Measurements from ENCODE around the gene COMMD3. TPM values are rescaled to one million over a fixed set of nuclear protein-coding genes. Genes with fewer than 3 reads are reported as not detected.
A peak's percentile ranks its signal among the peaks of the same experiment; 100 is the strongest.

Gene COMMD3
- total RNA-seq = 10 to 100 TPM; 17.2 to 28.2 (median 23.8) TPM

- WGBS, 2 donors = 1 to 3% methylated on average over 25 to 59 of the region's 63 CpGs
- TF ChIP-seq CTCF (IDR thresholded peaks at IDR 0.05) (peak in 1 of 5 experiments; percentile 19), POLR2A (IDR thresholded peaks at IDR 0.05) (peak; percentile 85 to 95), EP300 (IDR thresholded peaks at IDR 0.05) (peak in 1 of 2 donors; percentile 96)
- Histone ChIP-seq H3K27ac (peak within 1 kb of the TSS; percentile 94 to 97 (median 96)), H3K4me3 (peak within 1 kb of the TSS; percentile 64 to 90 (median 84)), H3K9me3 (no peaks in the 10 kb centered on the region), H3K36me3 (no peaks in the 10 kb centered on the region), H3K4me1 (peaks cover 0 to 40% (median 11%) of the 10 kb centered on the region in 4 donors), H3K27me3 (no peaks in the 10 kb centered on the region)
- peak; percentile 81 to 85 for DNase-seq (ENCODE audit: low spot score in 2 of 2)
Observed at GRCh38 chr10:22316286-22317075, at the start of gene COMMD3. TSS of gene COMMD3 (plus strand) at chr10:22316388. CDS start at chr10:22316418, 30 bp downstream.

- H3K4me1 ChIP-seq = no peaks in the 10 kb centered on the region
- H3K27me3 ChIP-seq = no peaks in the 10 kb centered on the region
- no peaks in the 10 kb centered on the region for H3K36me3 ChIP-seq
- no peak overlapping the region for H3K27ac ChIP-seq
- no peak for DNase-seq (ENCODE audit: low spot score in 2 of 2)
- 83 to 85% methylated on average over 2 of the region's 2 CpGs for WGBS, 2 donors
- no peaks in the 10 kb centered on the region for H3K9me3 ChIP-seq
- TF ChIP-seq CTCF (IDR thresholded peaks at IDR 0.05) = no peak
- no peak for TF ChIP-seq EP300 (IDR thresholded peaks at IDR 0.05)
- TF ChIP-seq POLR2A (IDR thresholded peaks at IDR 0.05) = no peak
- H3K4me3 ChIP-seq = no peak overlapping the region
Observed at GRCh38 chr10:22268503-22268902, 47.7 kb upstream of the COMMD3 start.

- DNase-seq (ENCODE audit: low spot score in 2 of 2) = no peak
- H3K4me1 ChIP-seq = no peaks in the 10 kb centered on the region
- H3K36me3 ChIP-seq = no peaks in the 10 kb centered on the region
- no peaks in the 10 kb centered on the region for H3K9me3 ChIP-seq
- 81 to 94% methylated on average over 6 of the region's 6 CpGs for WGBS, 2 donors
- no peak overlapping the region for H3K27ac ChIP-seq
- no peak for TF ChIP-seq POLR2A (IDR thresholded peaks at IDR 0.05)
- no peak for TF ChIP-seq CTCF (IDR thresholded peaks at IDR 0.05)
- no peaks in the 10 kb centered on the region for H3K27me3 ChIP-seq
- no peak overlapping the region for H3K4me3 ChIP-seq
Observed at GRCh38 chr10:22271786-22272185, 44.4 kb upstream of the COMMD3 start.

- Histone ChIP-seq H3K9me3 (no peaks in the 10 kb centered on the region), H3K4me1 (no peaks in the 10 kb centered on the region), H3K27me3 (peaks cover 0 to 4% of the 10 kb centered on the region in 2 donors), H3K4me3 (no peak overlapping the region), H3K27ac (no peak overlapping the region), H3K36me3 (no peaks in the 10 kb centered on the region)
- DNase-seq (ENCODE audit: low spot score in 2 of 2) = no peak
- TF ChIP-seq CTCF (IDR thresholded peaks at IDR 0.05) (no peak), EP300 (IDR thresholded peaks at IDR 0.05) (no peak), POLR2A (IDR thresholded peaks at IDR 0.05) (no peak)
- WGBS, 2 donors = 94 to 96% methylated on average over 4 of the region's 4 CpGs
Observed at GRCh38 chr10:22278441-22278782, 37.8 kb upstream of the COMMD3 start.

GRCh38 chr10:22280078-22280477, 36.1 kb upstream of the COMMD3 start:
- TF ChIP-seq POLR2A (IDR thresholded peaks at IDR 0.05) = no peak
- no peak for TF ChIP-seq CTCF (IDR thresholded peaks at IDR 0.05)
- TF ChIP-seq EP300 (IDR thresholded peaks at IDR 0.05) = no peak
- no peak overlapping the region for H3K27ac ChIP-seq
- no peaks in the 10 kb centered on the region for H3K9me3 ChIP-seq
- H3K4me1 ChIP-seq = no peaks in the 10 kb centered on the region
- no peak overlapping the region for H3K4me3 ChIP-seq
- no peak for DNase-seq (ENCODE audit: low spot score in 2 of 2)
- no peaks in the 10 kb centered on the region for H3K36me3 ChIP-seq
- H3K27me3 ChIP-seq = peaks cover 0 to 4% of the 10 kb centered on the region in 2 donors
- WGBS, 2 donors = 45 to 56% methylated on average over 6 of the region's 6 CpGs
